HG03139 (cell line): ENCODE results near the gene RASEF.
"Not testable (repeated sequence)": the region's sequence is repeated elsewhere in the genome, so short reads cannot be mapped to it uniquely, and the experiment has no call there.

Experiments used
- ATAC-seq: cut with Tn5 transposase; IDR thresholded peaks from one replicate; pipeline ENCODE4 v1.9.1; 2021; ENCODE audit not compliant: unreplicated experiment

RASEF gene

DNA sequence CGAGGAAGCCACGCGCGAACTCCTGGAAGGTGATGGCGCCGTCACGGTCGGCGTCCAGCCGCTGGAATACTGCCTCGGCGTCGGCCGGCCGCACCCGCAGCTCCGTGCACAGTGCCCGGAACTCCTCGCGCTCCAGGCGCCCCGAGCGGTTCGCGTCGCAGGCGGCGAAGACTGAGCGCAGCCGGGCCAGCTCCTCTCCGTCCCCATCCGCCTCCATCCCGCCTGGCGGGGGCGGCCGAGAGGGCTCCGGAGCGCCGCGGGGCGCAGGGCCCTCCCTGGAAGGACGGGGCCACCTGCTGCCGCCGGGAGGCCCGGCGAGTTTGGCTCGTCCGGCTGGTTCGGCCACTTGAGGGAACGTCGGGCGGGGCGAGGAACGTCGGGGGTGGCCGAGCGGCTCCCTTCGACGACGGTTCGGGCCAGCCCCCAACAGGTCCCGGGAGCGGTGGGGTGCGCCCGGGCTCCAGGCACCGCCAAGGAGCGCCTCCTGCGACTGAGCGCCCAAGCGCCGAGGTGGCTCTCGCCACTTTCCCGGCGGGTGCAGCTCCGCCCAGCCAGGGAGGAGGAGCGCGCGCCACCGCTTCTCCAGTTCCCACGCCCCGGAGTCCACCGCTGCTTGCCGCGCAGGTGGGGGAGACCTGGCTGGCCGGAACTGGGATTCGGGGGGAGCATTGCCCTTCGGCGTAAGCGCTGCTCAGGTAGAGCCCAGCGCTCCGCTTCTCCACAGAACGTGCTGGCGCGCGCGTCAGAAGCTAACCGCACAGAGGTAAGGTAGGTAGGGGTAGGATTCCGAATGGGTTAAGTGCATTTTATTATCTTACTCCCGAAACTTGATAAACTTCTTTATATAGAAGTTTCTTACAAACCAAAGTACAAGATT, at the start of gene RASEF:
RASEF (minus strand) TSS at position 492 of the 877 bp plus-strand sequence; CDS start at position 217, 275 bp downstream.
- no peak for ATAC-seq

DNA sequence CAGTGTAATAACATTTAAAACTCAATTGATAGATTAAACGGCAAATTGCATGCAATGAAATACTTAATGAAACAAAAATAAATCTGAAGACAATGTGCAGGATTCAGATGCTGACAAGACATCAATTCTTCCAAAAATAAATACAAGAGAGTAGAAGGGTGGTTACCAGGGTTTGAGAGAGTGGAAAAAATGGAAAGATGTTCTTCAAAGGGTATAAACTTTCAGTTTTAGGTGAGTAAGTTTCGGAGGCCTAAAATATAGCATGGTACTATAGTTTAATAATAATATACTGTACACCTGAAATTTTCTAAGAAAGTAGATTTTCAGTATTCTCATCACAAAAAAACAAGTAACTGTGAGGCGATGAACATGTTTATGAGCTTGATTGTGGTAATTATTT, 48.2 kb upstream of the RASEF start:
- ATAC-seq = no peak

DNA sequence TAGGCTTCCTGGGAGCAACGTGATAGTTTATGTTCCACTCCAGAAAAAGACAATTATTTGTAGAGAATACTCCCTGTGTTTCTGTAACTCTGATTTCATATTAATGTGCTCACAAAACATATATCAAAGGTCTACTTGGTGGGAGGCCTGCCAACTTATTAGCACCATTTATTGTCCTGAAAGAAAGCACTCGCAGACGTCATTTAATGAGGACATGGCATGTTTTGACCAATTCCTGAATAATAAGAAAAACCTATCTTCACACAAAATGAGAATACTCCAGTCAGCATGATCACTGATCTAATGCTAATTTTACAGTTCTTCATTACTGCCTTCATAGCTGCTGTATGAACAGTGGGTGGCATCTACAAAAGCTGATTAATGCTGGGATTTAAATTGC, 46.4 kb upstream of the RASEF start:
- ATAC-seq = no peak

DNA sequence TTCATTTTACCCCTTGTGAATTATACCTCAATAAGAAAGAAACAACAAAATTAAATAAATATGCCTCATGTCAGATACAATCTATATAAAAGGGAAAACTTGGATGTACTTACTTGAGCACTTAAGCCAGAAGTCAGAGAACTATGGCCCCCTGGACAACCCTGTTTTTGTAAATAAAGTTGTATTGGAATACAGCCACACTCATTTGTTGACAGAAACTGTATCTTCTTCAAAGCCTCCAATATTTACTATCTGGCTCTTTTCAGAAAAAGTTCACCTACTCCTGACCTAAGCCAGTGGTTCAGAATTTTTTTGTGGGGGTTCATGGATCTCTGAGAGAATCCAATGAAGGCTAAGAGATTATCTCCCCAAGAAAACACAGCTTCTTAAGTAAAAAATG, 45.3 kb upstream of the RASEF start:
- no peak for ATAC-seq

DNA sequence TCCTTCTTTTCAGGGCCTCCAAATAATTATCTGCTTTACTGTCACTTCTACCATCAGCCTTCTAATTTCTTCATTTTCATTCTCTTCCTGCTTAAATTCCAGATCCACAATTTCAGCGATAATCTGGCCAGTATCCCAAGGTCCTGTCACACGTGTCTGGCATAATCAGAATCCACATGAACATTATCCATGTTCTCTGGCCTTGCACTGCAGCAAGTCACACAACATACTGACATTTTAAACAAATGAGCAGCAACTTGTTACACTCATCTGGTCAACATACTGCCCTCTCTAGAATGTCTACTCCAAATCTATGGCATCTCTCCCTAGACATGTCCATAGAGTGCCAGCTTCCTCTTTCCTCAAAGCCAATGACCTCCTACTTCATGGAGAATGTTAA, 43.8 kb upstream of the RASEF start:
- ATAC-seq = no peak

DNA sequence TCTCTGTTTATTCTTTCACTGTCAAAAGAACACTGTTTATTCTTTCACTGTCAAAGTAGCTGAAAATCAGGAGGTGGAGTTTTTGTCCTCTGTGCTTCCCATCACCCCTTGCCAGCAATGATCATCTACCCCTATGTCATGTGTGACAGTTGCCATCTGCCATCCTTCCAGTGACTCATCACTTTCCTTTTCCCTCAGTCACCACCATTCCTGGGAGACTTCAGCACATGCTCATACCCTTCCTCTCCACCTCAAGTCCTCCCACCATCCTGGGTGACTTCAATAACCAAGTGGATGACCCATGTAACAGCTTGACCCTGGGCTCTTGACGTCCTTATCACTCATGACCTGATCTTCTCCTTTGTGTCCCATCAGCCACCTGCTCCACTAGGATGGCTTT, 43.3 kb upstream of the RASEF start:
- ATAC-seq = no peak

DNA sequence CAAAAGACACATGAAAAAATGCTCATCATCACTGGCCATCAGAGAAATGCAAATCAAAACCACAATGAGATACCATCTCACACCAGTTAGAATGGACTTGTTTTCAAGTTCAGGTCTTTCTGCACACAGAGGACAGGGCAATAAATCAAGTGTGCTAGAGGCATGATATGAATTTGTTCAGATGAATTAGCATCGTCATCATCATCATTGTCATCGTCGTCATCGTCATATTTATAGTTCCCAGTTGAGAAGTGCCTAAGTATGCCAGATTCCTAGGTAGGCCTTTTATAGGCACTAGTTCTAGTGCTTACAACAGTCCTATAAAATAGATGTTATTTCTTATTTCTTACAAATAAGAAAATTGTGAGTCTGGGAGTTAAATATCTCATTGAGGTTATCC, 34.7 kb upstream of the RASEF start:
- ATAC-seq = no peak

DNA sequence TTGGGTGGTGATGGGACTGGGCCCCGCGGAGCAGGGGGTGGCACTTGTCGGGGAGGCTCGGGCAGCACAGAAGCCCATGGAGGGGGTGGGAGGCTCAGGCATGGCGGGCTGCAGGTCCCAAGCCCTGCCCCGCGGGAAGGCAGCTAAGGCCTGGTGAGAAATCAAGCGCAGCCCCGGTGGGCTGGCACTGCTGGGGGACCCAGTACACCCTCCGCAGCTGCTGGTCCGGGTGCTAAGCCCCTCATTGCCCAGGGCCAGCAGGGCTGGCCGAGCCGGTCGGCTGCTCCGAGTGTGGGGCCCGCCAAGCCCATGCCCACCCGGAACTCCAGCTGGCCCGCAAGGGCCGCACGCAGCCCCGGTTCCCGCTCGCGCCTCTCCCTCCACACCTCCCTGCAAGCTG, 30.4 kb upstream of the RASEF start:
- not testable (repeated sequence) for ATAC-seq

DNA sequence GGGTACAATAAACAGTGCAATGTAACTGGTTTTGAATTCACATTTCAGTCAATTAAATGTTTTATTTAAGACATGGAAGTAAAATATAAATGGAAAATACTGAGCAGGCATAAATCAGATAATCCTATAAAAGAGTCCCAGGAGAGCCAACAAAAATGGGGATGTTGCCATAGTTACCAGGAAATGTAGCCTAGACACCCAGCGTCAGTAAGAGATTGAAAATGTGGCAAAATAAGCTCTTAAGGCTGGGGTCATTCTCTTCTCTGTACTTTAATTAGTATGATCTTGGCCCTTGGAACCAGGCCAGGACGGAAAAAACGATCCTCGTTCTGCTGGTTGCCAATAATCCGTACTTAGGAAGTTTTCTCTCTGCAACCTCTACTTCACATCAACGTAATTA, 18.9 kb upstream of the RASEF start:
- no peak for ATAC-seq

DNA sequence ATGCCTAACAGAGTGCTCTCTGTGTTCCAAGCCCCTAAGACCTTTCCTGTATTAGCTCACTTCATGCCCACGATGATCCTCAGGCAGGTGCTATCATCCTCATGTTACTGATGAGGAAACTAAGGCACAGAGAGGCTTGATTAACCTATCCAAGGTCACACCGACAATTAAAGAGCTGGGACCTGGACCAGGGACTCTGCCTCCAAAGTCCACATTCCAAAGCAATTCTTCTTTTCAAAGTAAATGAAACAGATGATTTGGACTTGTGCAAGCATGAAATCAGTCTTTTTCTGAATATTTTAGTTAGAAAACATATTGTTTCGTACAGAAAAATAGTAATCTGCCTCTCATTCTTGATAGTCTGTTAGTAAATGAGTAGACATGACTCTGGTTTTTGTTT, 18.1 kb upstream of the RASEF start:
- ATAC-seq = no peak

DNA sequence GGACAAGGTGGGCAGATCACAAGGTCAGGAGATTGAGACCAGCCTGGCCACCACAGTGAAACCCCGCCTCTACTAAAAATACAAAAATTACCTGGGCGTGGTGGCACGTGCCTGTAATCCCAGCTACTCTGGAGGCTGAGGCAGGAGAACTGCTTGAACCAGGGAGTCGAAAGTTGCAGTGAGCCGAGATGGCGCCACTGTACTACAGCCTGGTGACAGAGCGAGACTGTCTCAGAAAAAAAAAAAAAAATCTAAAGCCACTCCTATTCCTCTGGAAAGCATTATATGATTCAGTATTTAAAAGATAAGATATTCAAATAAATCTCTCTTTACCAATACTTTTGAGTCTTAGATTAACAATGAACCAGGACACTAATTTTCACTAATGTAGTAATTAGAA, 13.0 kb upstream of the RASEF start:
- not testable (repeated sequence) for ATAC-seq

DNA sequence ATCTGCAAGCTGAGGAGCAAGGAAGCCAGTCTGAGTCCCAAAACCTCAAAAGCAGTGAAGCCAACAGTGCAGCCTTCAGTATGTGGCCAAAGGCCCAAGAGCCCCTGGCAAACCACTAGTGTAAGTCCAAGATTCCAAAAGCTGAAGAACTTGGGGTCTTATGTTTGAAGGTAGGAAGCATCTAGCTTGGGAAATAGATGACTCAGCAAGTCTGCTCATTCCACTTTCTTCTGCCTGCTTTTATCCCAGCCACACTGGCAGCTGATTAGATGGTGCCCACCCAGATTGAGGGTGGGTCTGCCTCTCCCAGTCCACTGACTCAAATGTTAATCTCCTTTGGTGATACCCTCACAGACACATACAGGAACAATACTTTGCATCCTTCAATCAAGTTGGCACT, 9.6 kb upstream of the RASEF start:
- not testable (repeated sequence) for ATAC-seq

DNA sequence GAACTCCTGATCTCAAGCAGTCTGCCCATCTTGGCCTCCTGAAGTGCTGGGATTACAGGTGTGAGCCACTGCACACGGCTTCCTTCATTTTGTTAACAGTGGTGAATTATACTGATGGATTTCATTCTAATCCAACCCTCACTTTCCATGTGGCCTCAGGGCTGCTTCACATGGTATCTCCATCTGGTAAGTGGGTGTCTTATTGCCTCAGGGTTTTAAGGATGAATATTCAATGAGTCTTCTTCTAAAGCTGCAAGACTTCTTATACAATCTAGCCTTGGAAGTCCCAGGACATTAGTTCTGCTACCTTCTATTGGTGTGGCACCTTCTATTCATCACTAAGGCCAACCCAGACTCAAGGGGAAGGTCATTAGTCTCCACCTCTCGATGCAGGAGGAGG, 8.7 kb upstream of the RASEF start:
- ATAC-seq = no peak

DNA sequence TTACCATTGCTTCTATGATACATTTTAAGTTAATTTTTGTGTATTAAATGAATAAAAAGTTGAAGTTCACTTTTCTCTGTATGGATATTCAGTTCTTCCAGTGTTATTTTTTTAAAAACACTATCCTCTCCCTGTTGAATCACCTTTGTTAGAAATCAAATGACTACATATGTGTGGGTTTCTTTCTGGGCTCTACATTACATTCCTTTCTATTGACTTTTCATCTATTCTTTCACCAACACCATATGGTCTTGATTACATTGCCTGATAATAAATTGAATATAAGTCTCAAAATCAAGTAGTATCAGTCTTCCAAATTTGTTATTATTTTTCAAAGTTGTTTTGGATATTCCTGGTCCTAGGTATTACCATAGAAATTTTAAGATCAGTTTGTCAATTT, 7.3 kb upstream of the RASEF start:
- ATAC-seq = no peak

DNA sequence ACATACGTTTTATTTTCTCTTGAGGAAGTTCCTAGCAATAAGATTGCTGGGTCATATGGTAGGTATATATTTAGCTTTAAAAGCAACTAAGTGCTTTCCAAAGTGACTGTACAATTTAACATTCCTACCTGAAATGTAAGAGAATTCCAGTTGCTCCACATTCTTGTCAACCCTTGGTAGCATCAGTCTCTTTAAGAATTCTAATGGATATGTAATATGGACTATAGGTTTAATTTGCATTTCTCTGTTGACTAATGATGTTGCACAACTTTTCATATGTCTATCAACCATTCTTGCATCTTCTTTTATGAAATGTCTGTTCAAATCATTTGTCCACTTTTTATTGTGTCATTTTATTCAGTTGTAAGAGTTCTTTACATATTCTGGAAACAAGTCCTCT, 6.7 kb upstream of the RASEF start:
- ATAC-seq = no peak

DNA sequence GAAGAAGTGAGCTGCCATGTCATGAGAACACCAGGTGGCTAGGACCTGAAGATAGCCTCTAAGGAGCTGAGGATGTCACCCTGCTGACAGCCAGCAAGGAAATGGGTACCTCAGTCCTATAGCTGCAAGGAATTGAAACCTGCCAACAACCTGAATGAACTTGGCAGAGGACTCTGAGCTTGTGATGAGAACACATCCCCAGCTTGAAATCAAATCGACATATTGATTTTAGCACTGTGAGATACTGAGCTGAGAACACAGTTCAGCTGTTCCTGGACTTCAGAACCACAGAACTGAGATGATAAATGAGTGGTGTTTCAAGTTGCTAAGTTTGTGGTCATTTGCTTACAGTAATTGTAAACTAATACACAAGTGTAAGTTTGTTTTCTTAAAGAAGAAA, 5.5 kb upstream of the RASEF start:
- ATAC-seq = no peak

DNA sequence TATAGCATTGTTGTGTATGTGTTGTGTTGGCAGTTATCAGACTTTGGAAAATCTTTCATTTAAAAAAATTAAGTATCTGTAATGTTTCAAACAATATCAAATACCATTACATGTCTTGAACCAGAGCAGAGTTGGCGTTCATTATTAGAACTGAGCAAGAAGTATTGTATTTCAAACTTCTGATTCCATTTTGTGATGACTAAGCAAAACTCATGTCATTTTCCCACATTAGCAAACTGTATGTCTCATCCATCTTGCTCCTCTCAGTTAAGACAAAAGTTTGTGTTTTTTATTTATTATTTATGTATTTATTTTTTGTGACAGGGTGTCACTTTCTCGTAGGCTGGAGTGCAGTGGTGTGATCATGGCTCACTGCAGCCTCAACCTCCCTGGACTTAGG, 4.6 kb upstream of the RASEF start:
- no peak for ATAC-seq

DNA sequence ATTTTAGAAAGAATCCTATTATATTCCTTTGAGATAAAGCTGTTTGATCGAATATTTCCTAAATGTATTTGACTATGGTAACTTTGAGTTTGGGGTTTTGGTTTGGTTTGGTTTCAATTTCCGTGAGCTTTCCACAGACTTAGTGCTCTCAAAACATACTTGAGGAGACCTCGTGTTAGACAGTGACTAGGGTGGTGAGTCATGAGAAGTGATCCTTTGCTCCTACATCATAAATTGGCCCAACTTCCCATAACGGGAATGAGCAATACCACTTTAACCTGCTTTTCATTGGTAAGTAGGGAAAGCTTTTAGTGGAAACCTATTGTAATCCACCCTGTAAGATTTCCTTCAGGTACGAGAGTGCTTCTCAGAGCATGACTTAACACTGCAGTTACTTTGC, 3.8 kb upstream of the RASEF start:
- no peak for ATAC-seq

DNA sequence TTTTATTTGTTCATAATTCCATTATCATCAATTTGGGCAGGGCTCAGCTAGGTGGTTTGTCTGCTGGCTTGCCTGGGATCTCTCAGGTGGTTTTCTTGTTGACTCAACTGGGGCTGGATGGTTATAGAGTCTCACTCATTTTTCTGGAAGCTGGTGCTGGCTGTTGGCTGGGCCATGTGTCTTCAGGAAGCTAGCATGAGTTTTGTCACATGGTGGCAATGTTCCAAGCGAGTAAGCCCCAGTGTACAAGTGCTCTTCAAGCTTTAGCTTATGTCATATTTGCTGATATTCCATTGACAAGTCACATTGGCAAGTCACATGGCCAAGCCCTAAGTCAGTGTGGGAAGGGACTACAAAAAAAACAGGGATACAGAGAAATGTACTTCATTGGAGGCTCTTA, 2.3 kb upstream of the RASEF start:
- no peak for ATAC-seq

DNA sequence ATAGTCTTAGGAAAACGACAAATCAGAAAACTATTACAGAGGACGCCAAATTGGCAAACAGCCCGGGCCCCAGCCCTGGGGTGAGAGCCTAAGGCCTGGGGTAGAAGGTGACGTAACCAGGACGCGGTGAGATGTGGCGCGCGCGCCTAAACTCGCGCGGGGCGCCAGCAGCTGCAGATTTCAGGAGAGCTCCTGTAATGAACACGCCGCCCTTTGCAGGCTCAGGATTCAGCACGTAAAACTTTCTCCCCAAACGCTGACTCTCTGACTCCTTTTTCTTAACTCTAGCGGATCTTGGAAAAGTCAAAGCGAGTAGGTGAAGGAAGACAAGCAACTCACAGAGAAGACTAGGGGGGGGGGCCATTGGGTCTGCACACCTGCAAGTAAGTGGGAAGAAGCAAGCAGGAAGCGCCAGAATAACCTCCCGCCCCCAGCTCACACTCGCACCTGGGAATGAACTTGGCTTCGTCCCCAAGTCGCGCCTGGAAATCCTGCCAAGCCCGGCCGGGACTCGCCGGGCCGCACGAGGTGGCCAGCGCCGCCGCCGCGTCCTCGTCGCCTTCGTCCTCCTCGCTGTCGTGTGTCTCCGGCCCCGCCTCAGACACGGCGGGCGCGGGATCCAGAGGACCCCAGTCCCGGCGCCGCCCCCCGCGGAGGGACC, 822 bp downstream of the RASEF start:
- ATAC-seq = no peak

DNA sequence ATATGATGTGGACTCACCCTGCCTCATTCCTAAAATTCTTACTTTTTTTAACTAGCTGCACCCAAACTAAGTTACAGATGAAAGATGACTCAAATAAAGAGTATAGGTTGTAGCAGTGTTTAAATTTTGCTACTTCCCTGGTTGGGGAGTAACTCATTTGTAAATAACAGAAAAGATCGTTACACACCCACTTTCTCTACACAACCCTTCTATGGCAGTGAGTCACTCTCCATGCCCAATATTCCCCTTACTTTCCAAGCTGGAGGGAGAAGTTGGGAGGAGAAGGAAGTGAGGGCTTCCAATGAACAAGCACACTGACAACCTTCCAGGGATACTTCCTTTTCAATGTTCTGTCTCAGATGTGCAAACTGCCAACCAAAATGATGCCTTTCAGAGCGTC, 1.9 kb downstream of the RASEF start:
- no peak for ATAC-seq

DNA sequence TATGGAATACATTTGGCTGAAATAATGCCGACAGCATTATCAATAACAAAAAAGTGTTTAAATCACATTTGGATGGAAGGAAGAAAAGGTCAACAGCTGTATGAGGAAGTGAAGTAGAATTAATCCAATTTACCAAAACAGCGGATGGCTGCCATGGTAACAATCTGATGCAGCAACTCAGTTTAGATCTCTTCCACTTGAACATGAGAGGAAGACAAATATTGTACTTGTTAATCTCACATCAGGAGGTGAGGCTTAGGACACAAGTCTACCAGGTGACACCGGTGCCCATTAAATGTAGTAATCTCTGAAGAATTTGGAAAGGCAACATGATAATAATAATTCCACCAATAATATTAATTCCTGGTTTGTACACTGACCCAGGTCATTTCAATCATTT, 2.4 kb downstream of the RASEF start:
- ATAC-seq = no peak

DNA sequence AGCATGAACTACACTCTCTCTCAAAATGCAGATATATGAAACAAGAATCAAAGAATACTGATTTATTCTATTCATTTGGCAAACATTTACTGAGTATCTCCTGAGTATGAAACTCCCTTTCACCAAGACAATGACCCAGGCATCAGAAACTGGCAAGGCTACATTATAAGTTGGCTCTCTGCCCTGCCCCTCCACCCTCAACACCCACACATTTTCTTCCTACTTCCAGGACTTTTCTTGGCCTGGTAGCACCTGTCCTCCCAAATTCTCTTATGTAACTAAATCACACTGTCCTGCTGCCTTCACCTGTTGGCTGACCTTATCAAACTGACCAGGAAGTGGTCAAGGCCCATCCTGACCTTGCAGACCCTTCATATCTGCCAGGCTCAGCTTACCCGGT, 3.5 kb downstream of the RASEF start:
- ATAC-seq = no peak
